H1 (cell line): Measurements from ENCODE around the gene COL6A1. TPM values are rescaled to one million over a fixed set of nuclear protein-coding genes. Genes with fewer than 3 reads are reported as not detected.

ENCODE experiments used
- CTCF ChIA-PET: fragments of 300-600 bp; sonication (Branson Sonifier 250); formaldehyde crosslinking; loops from one replicate; lab custom pipeline; 2021; ENCODE audit not compliant: partially characterized antibody; lab: Charles Lee
- POLR2A ChIA-PET: fragments of 300-600 bp; sonication (Branson Sonifier 250); formaldehyde crosslinking; loops from one replicate; lab custom pipeline; 2021; ENCODE audit warnings: inconsistent platforms; ENCODE audit not compliant: partially characterized antibody; lab: Charles Lee
- DNase-seq, 2 experiments: peaks; one replicate each; pipeline versions ENCODE4 v3.0.0 to v3.0.0-alpha.2; 2010 to 2022; ENCODE audit warnings: low spot score in 2 of 2, low read depth in 1 of 2, mixed read lengths in 1 of 2
- FAIRE-seq: peaks from 2 replicates; lab custom pipeline; 2011; peaks lifted over from hg19 to GRCh38; lab: Jason Lieb, UNC
- H2AFZ ChIP-seq: 2 replicates; pipeline ENCODE4 v1.8.1; 2012; ENCODE audit warnings: low read length, inconsistent platforms
- H2AK5ac ChIP-seq: 2 replicates; pipeline ENCODE4 v1.6.1; 2013; ENCODE audit warnings: low read depth, low read length
- H2BK120ac ChIP-seq: replicated peaks from 2 replicates; pipeline ENCODE3; 2013; ENCODE audit warnings: low read depth, low read length, inconsistent platforms
- H2BK12ac ChIP-seq: 2 replicates; pipeline ENCODE4 v1.6.1; 2013; ENCODE audit warnings: low read depth, low read length
- H2BK15ac ChIP-seq: 2 replicates; pipeline ENCODE4 v1.6.1; 2013; ENCODE audit warnings: low read length
- H2BK20ac ChIP-seq: 2 replicates; pipeline ENCODE4 v1.6.1; 2013; ENCODE audit warnings: low read length
- H2BK5ac ChIP-seq: 2 replicates; pipeline ENCODE4 v1.6.1; 2013; ENCODE audit warnings: low read depth, low read length
- H3K14ac ChIP-seq: 2 replicates; pipeline ENCODE4 v1.6.1; 2013; ENCODE audit warnings: inconsistent platforms; ENCODE audit not compliant: insufficient read length
- H3K18ac ChIP-seq: 2 replicates; pipeline ENCODE4 v1.6.1; 2013; ENCODE audit warnings: low read length; ENCODE audit errors: extremely low read depth
- H3K23ac ChIP-seq: 2 replicates; pipeline ENCODE4 v1.6.1; 2013; ENCODE audit warnings: inconsistent platforms; ENCODE audit not compliant: insufficient read length
- H3K23me2 ChIP-seq: 2 replicates; pipeline ENCODE4 v1.6.1; 2013; ENCODE audit warnings: low read depth, low read length
- H3K27ac ChIP-seq: 2 replicates; pipeline ENCODE4 v1.6.1; 2011; ENCODE audit warnings: low read depth, low read length, inconsistent platforms
- H3K27me3 ChIP-seq, 4 experiments: replicated peaks in 1 of 4; 1 replicate in 1 of 4; 2 replicates in 3 of 4; pipeline versions ENCODE4 v1.6.1 to v1.8.1; 2011 to 2013; ENCODE audit warnings: low read length in 3 of 4, mild to moderate bottlenecking in 3 of 4, inconsistent platforms in 2 of 4, mixed read lengths in 2 of 4, moderate library complexity in 1 of 4; ENCODE audit not compliant: control insufficient read depth in 3 of 4, insufficient read depth in 3 of 4; ENCODE audit errors: extremely low read depth in 1 of 4
- H3K36me3 ChIP-seq, 4 experiments: 2 replicates each; pipeline versions ENCODE4 v1.6.1 to v1.8.1; 2011 to 2013; ENCODE audit warnings: mild to moderate bottlenecking in 4 of 4, low read length in 3 of 4, moderate library complexity in 2 of 4, control low read depth in 1 of 4, inconsistent platforms in 1 of 4; ENCODE audit not compliant: insufficient read depth in 4 of 4, control insufficient read depth in 2 of 4
- H3K4ac ChIP-seq: replicated peaks from 2 replicates; pipeline ENCODE3; 2013; ENCODE audit warnings: low read length, low read depth, mixed read lengths, inconsistent platforms; ENCODE audit not compliant: insufficient read length
- H3K4me1 ChIP-seq, 4 experiments: replicated peaks in 1 of 4; 1 replicate in 1 of 4; 2 replicates in 3 of 4; pipeline versions ENCODE4 v1.6.1 to v1.8.1; 2011 to 2013; ENCODE audit warnings: low read length in 3 of 4, inconsistent platforms in 2 of 4, mixed read lengths in 1 of 4; ENCODE audit not compliant: insufficient read depth in 4 of 4, control insufficient read depth in 3 of 4
- H3K4me2 ChIP-seq, 2 experiments: 2 replicates each; pipeline versions ENCODE4 v1.6.1 to v1.8.1; 2011 to 2013; ENCODE audit warnings: low read depth in 2 of 2, low read length in 2 of 2, control low read depth in 1 of 2, inconsistent platforms in 1 of 2, mild to moderate bottlenecking in 1 of 2; ENCODE audit not compliant: insufficient read depth in 1 of 2
- H3K4me3 ChIP-seq, 4 experiments: fragments of 200-600, 300-600 bp in 1 of 4; sonication (generic), shearing (Covaris generic), sonication (Bioruptor Twin) in 1 of 4; 2 replicates each; pipeline versions ENCODE4 v1.5.1 to v1.8.1; 2011 to 2016; ENCODE audit warnings: low read length in 4 of 4, low read depth in 3 of 4, control low read depth in 2 of 4, inconsistent platforms in 2 of 4, mild to moderate bottlenecking in 2 of 4, mixed read lengths in 1 of 4, moderate library complexity in 1 of 4; ENCODE audit not compliant: insufficient read depth in 2 of 4; ENCODE audit errors: extremely low read depth in 1 of 4
- H3K56ac ChIP-seq: replicated peaks from 2 replicates; pipeline ENCODE3; 2013; ENCODE audit warnings: low read depth, mild to moderate bottlenecking, mixed read lengths, low read length, inconsistent platforms; ENCODE audit not compliant: insufficient read length
- H3K79me1 ChIP-seq: 2 replicates; pipeline ENCODE4 v1.6.1; 2013; ENCODE audit warnings: low read depth, low read length, control low read depth
- H3K79me2 ChIP-seq, 2 experiments: 2 replicates each; pipeline versions ENCODE4 v1.6.1 to v1.8.1; 2012 to 2013; ENCODE audit warnings: low read length in 2 of 2, mild to moderate bottlenecking in 2 of 2, inconsistent platforms in 1 of 2; ENCODE audit not compliant: insufficient read depth in 2 of 2, control insufficient read depth in 1 of 2
- H3K9ac ChIP-seq, 4 experiments: replicated peaks in 1 of 4; 1 replicate in 1 of 4; 2 replicates in 3 of 4; pipeline versions ENCODE4 v1.6.1 to v1.8.1; 2011 to 2013; ENCODE audit warnings: low read depth in 3 of 4, low read length in 3 of 4, control low read depth in 2 of 4, mild to moderate bottlenecking in 2 of 4, moderate library complexity in 2 of 4, inconsistent platforms in 1 of 4; ENCODE audit errors: extremely low read depth in 1 of 4
- H3K9me3 ChIP-seq, 2 experiments: 2 replicates each; pipeline versions ENCODE4 v1.6.1 to v1.8.1; 2012 to 2013; ENCODE audit warnings: mild to moderate bottlenecking in 2 of 2, moderate library complexity in 2 of 2, control low read depth in 1 of 2, inconsistent platforms in 1 of 2, low read depth in 1 of 2, low read length in 1 of 2, mixed read lengths in 1 of 2; ENCODE audit not compliant: insufficient read depth in 2 of 2
- H4K20me1 ChIP-seq, 2 experiments: replicated peaks in 1 of 2; 2 replicates each; pipeline versions ENCODE3 to v1.8.1; 2011 to 2013; ENCODE audit warnings: inconsistent platforms in 2 of 2, low read length in 2 of 2, mild to moderate bottlenecking in 1 of 2; ENCODE audit not compliant: insufficient read depth in 2 of 2, control insufficient read depth in 1 of 2
- H4K5ac ChIP-seq: 2 replicates; pipeline ENCODE4 v1.6.1; 2013; ENCODE audit warnings: low read length, low read depth, mixed read lengths, inconsistent platforms; ENCODE audit not compliant: insufficient read length
- H4K8ac ChIP-seq: 2 replicates; pipeline ENCODE4 v1.8.0; 2013; ENCODE audit warnings: mild to moderate bottlenecking, moderate library complexity, low read length, inconsistent platforms; ENCODE audit not compliant: insufficient read depth; ENCODE audit errors: extremely low read depth
- H4K91ac ChIP-seq: replicated peaks from 2 replicates; pipeline ENCODE3; 2013; ENCODE audit warnings: low read length, mixed read lengths, inconsistent platforms; ENCODE audit not compliant: insufficient read length
- EP300 ChIP-seq, 2 experiments: IDR thresholded peaks; 1 replicate in 1 of 2; 2 replicates in 1 of 2; pipeline ENCODE4 v1.6.1; 2011 to 2012; ENCODE audit warnings: low read depth in 2 of 2, low read length in 2 of 2, mild to moderate bottlenecking in 2 of 2, borderline replicate concordance in 1 of 2, inconsistent platforms in 1 of 2, moderate library complexity in 1 of 2
- TEAD4 ChIP-seq: IDR thresholded peaks from 2 replicates; pipeline ENCODE4 v1.6.1; 2012; ENCODE audit warnings: low read depth, low read length, inconsistent platforms, mixed read lengths
- WGBS, 2 experiments: shearing (Covaris generic) in 1 of 2; methylation state at CpG; one replicate each; pipeline versions ENCODE4 v1.1.6 to v1.1.7; 2013 to 2015; ENCODE audit warnings: low lambda C conversion rate in 2 of 2, mixed read lengths in 2 of 2, inconsistent platforms in 1 of 2, low coverage in 1 of 2, missing lambda C conversion rate in 1 of 2; ENCODE audit not compliant: insufficient replicate concordance in 2 of 2, insufficient coverage in 1 of 2, insufficient read length in 1 of 2; ENCODE audit errors: extremely low coverage in 1 of 2, missing lambda C conversion rate in 1 of 2; 5-methylcytosine and 5-hydroxymethylcytosine counted together
- polyA plus RNA-seq, 7 experiments: library from polyadenylated mRNA; depleted of rRNA in 3 of 7; stranded (reverse) in 5 of 7; unstranded in 2 of 7; fragments of >200 nt in 5 of 7; fragments of 200-250 nt in 2 of 7; gene quantifications; 1 replicate in 5 of 7; 2 replicates in 1 of 7; 4 replicates in 1 of 7; pipeline versions ENCODE4 v1.2.1 to v1.2.3, GENCODE V29; 2011 to 2013; ENCODE audit warnings: missing spikeins in 2 of 7, mixed read lengths in 2 of 7
- total RNA-seq: library from RNA; stranded (reverse); fragmentation: NEBNext Ultra II Directional; extraction: Animal tissue kit (Norgen Biotek cat#: 25700); gene quantifications from 2 replicates; pipeline ENCODE4 v1.2.1, GENCODE V29; 2021

COL6A1 gene
- total and polyA plus RNA-seq, 2 of the 8 experiments (the other 6 are each of a cell fraction or from before 2014, with no cell fraction given) = 100 to 115 TPM

DNA sequence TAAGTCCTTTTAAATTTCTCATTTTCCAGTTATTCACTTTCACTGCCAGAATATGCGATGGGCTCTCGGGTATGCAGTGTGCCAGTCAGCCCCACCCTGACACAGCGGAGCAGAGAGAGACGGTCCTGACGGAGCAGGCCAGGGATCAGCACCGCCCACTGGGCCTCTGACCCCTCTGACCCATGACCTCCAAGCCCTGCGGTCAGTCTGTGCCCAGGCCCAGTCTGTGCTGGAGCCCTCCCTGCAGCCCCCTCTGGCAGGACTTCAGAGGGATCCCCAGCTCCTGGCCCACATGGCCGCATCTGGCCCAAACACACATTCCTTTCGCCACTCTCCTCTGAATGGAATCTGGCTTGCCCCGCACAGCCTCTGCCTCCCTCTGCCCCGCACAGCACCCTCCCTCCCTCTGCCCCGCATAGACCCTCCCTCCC lies 72.9 kb downstream of the COL6A1 start:
- WGBS, 2 experiments = 92% methylated on average over 7 of the region's 12 CpGs; no CpG with 5 or more reads in 1 of the 2 experiments
- DNase-seq = peak in 1 of 2 experiments; percentile 47
- Histone ChIP-seq H4K20me1 (no peaks in the 10 kb centered on the region), H3K18ac (peak overlapping the region; percentile 32), H3K36me3 (no peaks in the 10 kb centered on the region), H4K5ac (no peak overlapping the region), H3K14ac (no peak overlapping the region), H3K4me3 (no peak overlapping the region), H3K4me1 (peaks cover 0 to 15% (median 3%) of the 10 kb centered on the region in 4 experiments; a peak in 5 of 7 replicates), H3K79me1 (no peaks in the 10 kb centered on the region), H2BK120ac (peak overlapping the region; percentile 22), H2BK20ac (0 out of 2 replicates have a peak overlapping the region, but pooled peaks have one; percentile 32), H3K79me2 (no peaks in the 10 kb centered on the region), H3K56ac (no peak overlapping the region), H3K4ac (no peak overlapping the region), H2AK5ac (no peak overlapping the region), H3K9ac (no peak overlapping the region), H3K27me3 (0 out of 7 replicates have a peak, but pooled peaks cover 0 to 2% (median 0%) of the 10 kb centered on the region in 4 experiments), H3K23me2 (no peaks in the 10 kb centered on the region), H3K4me2 (no peak overlapping the region), H3K9me3 (peaks cover 7 to 12% of the 10 kb centered on the region in 2 experiments; a peak in 3 of 4 replicates), H4K91ac (peak overlapping the region; percentile 74), H2BK5ac (peak overlapping the region; percentile 81; the same call in 1 of the 2 replicates), H3K23ac (no peak overlapping the region), H2BK15ac (peak overlapping the region; percentile 95; the same call in 1 of the 2 replicates), H4K8ac (peak overlapping the region; percentile 60; the same call in 1 of the 2 replicates), H2AFZ (no peak overlapping the region), H3K27ac (no peak overlapping the region; the same call in 1 of the 2 replicates), H2BK12ac (0 out of 2 replicates have a peak overlapping the region, but pooled peaks have one; percentile 39)
- ChIA-PET POLR2A (no interaction called here), CTCF (interaction anchor here (1.2 kb wide), 1 partner anchor 131 kb away, joined by 5 read pairs; no protein-coding TSS in a partner anchor)
- peak; percentile 40; the same call in 1 of the 2 replicates for TF ChIP-seq TEAD4
- TF ChIP-seq EP300 (IDR thresholded peaks at IDR 0.05; ENCODE audit: borderline replicate concordance in 1 of 2, low read depth in 2 of 2, low read length in 2 of 2) = no peak
- FAIRE-seq = no peak
